Measurements from ENCODE around the gene CALD1.

Gene CALD1

GRCh38 chr7:134908289-134908688 lies 128.9 kb downstream of the CALD1 start:
- H3K79me2 ChIP-seq (ENCODE audit: control insufficient read depth, low read length): no peaks in the 10 kb centered on the region
- no peak overlapping the region for H3K27ac ChIP-seq (ENCODE audit: low read depth, low read length)
- no peaks in the 10 kb centered on the region for H4K20me1 ChIP-seq (ENCODE audit: control insufficient read depth, insufficient read depth, low read depth, low read length)

GRCh38 chr7:134910214-134910890 lies 130.9 kb downstream of the CALD1 start:
- Histone ChIP-seq H3K4me1 (ENCODE audit: control insufficient read depth, low read length) (no peaks in the 10 kb centered on the region), H4K20me1 (ENCODE audit: control insufficient read depth, insufficient read depth, low read depth, low read length) (no peaks in the 10 kb centered on the region), H3K4me2 (ENCODE audit: low read length) (no peak overlapping the region), H3K9me3 (ENCODE audit: control insufficient read depth, insufficient read depth, low read length) (no peaks in the 10 kb centered on the region), H3K27me3 (ENCODE audit: control insufficient read depth, low read length) (no peaks in the 10 kb centered on the region), H3K79me2 (ENCODE audit: control insufficient read depth, low read length) (no peaks in the 10 kb centered on the region), H3K27ac (ENCODE audit: low read depth, low read length) (no peak overlapping the region), H3K36me3 (ENCODE audit: control insufficient read depth, low read length) (no peaks in the 10 kb centered on the region), H3F3A (ENCODE audit: control insufficient read depth, insufficient read depth) (no peaks in the 10 kb centered on the region), H3K9me2 (replicated peaks; ENCODE audit: control insufficient read depth, low read length) (no peaks in the 10 kb centered on the region), H3K4me3 (ENCODE audit: low read length) (no peak overlapping the region)
- TF ChIP-seq EZH2phosphoT487 (IDR thresholded peaks at IDR 0.05; ENCODE audit: borderline replicate concordance, low read length): no peak
- no peak for TF ChIP-seq CTCF (IDR thresholded peaks at IDR 0.05; ENCODE audit: low read depth, low read length, poor library complexity, severe bottlenecking)

More at GRCh38 chr7:134908289-134908688, 128.9 kb downstream of the CALD1 start:
- no peaks in the 10 kb centered on the region for H3K9me3 ChIP-seq (ENCODE audit: control insufficient read depth, insufficient read depth, low read length)
- H3F3A ChIP-seq (ENCODE audit: control insufficient read depth, insufficient read depth): no peaks in the 10 kb centered on the region
- no peak overlapping the region for H3K4me2 ChIP-seq (ENCODE audit: low read length)
- TF ChIP-seq CTCF (IDR thresholded peaks at IDR 0.05; ENCODE audit: low read depth, low read length, poor library complexity, severe bottlenecking) (no peak), EZH2phosphoT487 (IDR thresholded peaks at IDR 0.05; ENCODE audit: borderline replicate concordance, low read length) (no peak)
- no peaks in the 10 kb centered on the region for H3K27me3 ChIP-seq (ENCODE audit: control insufficient read depth, low read length)
- H3K9me2 ChIP-seq (replicated peaks; ENCODE audit: control insufficient read depth, low read length): no peaks in the 10 kb centered on the region
- no peak overlapping the region for H3K4me3 ChIP-seq (ENCODE audit: low read length)
- H3K4me1 ChIP-seq (ENCODE audit: control insufficient read depth, low read length): no peaks in the 10 kb centered on the region
- no peaks in the 10 kb centered on the region for H3K36me3 ChIP-seq (ENCODE audit: control insufficient read depth, low read length)

DNA sequence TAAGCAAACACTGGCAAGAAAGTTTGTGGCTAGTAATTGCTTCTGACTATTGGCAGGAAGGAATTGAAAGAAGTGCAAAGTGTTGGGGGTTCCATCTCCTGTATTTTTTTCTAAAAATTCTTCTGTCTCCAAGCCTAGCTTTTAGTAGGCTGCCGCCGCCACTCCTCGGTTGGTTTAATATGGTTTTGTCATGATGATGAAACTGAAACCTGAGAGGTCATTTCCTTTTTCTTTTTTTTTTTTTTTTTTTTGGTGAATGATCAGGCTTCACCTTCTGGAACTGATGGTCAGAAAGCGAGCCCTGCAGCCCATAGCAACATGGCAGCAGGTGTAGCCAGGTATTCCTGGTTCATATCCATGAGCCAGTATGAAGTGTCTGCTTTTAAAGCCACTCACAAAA lies 131.5 kb downstream of the CALD1 start:
- Histone ChIP-seq H3K9me3 (ENCODE audit: control insufficient read depth, insufficient read depth, low read length) (no peaks in the 10 kb centered on the region), H3K79me2 (ENCODE audit: control insufficient read depth, low read length) (no peaks in the 10 kb centered on the region), H3K27me3 (ENCODE audit: control insufficient read depth, low read length) (no peaks in the 10 kb centered on the region), H3K27ac (ENCODE audit: low read depth, low read length) (no peak overlapping the region), H3K4me1 (ENCODE audit: control insufficient read depth, low read length) (no peaks in the 10 kb centered on the region), H3K36me3 (ENCODE audit: control insufficient read depth, low read length) (no peaks in the 10 kb centered on the region), H3K4me2 (ENCODE audit: low read length) (no peak overlapping the region), H4K20me1 (ENCODE audit: control insufficient read depth, insufficient read depth, low read depth, low read length) (no peaks in the 10 kb centered on the region), H3K9me2 (replicated peaks; ENCODE audit: control insufficient read depth, low read length) (no peaks in the 10 kb centered on the region), H3F3A (ENCODE audit: control insufficient read depth, insufficient read depth) (no peaks in the 10 kb centered on the region), H3K4me3 (ENCODE audit: low read length) (no peak overlapping the region)
- TF ChIP-seq EZH2phosphoT487 (IDR thresholded peaks at IDR 0.05; ENCODE audit: borderline replicate concordance, low read length): no peak
- no peak for TF ChIP-seq CTCF (IDR thresholded peaks at IDR 0.05; ENCODE audit: low read depth, low read length, poor library complexity, severe bottlenecking)
